ENCODE data around the gene TSPAN13.

TSPAN13 gene

GRCh38 chr7:16753102-16753931 lies at the start of gene TSPAN13:
Gene TSPAN13 (plus strand): TSS chr7:16753755. CDS start chr7:16753968, 213 bp downstream.
- peak; percentile 39 for DNase-seq

GRCh38 chr7:16708511-16708910 lies 45.0 kb upstream of the TSPAN13 start:
- DNase-seq: no peak

- peak; percentile 97 for DNase-seq
These were observed 44.6 kb upstream of the TSPAN13 start for GRCh38 chr7:16708980-16709379.

DNA sequence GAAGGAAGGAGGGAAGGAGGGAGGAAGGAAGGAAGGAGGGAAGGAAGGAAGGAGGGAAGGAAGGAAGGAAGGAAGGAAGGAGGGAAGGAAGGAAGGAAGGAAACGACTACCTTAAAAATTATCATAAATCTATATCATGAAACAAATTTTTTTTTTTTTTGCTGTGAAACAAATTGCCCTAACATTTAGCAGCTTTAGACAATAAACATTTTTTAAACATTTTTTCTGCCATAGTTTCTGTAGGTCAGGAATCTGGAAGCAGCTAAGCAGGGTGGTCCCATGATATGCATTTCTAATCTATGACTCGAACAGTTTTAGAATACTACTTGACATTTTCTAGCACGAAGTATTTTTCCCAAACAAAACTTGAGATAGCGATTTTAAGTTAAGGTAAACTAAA lies 42.9 kb upstream of the TSPAN13 start:
- DNase-seq: no peak

- DNase-seq: peak; percentile 76
These were observed 41.8 kb upstream of the TSPAN13 start for GRCh38 chr7:16711730-16712129.

GRCh38 chr7:16712916-16713315 lies 40.6 kb upstream of the TSPAN13 start:
- DNase-seq: peak; percentile 73

GRCh38 chr7:16715928-16716327 lies 37.6 kb upstream of the TSPAN13 start:
- DNase-seq: no peak

DNA sequence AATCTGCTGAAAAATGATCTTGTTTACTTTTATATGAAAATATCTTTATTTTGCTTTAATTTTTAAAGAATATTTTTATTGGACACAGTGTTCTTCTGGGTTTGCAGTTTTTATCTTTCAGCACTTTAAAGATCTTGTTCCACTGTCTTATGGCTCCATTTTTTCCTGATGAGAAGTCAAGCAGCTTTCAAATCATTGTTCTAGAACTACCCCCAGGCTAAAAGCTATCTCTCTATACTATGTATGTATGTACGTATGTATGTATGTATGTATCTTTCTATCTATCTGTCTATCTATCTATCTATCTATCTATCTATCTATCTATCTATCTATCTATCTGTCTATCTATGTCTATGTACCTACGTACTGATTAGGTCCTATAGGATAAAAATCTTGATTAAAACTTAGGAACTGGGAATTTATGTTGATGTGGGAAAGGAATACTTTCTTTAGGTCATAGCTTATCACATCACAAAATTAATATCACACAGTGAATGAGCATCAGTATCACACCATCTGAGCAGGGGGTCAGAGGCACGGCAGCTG lies 35.4 kb upstream of the TSPAN13 start:
- no peak for DNase-seq

DNA sequence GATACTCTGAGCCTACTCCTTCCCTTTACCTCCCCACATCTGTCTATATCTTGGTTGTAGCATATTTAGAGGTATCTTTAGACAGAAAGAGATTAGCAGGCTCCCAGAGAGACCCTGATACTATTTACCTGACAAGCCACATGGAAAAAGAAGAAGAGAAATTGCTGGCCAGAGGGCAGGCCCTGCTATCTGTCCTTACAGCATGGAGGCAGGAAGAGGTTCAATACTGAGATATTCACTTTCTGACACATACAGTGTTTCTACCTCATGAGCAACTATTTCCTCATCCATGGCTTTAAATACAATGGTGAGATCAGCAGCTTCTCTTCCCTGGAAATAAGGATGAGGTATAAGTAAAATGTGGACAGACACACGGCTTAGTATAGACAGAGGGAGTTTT lies 33.9 kb upstream of the TSPAN13 start:
- DNase-seq: peak; percentile 23

DNA sequence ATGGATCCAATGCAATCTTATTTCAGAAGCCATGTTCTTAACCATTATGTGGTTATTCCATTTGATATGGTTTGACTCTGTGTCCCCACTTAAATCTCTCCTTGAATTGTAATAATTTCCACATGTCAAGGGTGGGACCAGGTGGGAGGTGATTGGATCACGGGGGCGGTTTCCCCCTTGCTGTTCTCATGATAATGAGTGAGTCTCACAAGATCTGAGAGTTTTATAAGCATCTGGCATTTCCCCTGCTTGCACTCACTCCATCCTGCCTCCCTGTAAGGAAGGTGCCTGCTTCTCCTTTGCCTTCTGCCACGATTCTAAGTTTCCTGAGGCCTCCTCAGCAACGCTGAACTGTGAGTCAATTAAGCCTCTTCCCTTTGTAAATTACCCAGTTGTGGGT lies 32.0 kb upstream of the TSPAN13 start:
- no peak for DNase-seq

- no peak for DNase-seq
These were observed 29.2 kb upstream of the TSPAN13 start for GRCh38 chr7:16724344-16724743.

DNA sequence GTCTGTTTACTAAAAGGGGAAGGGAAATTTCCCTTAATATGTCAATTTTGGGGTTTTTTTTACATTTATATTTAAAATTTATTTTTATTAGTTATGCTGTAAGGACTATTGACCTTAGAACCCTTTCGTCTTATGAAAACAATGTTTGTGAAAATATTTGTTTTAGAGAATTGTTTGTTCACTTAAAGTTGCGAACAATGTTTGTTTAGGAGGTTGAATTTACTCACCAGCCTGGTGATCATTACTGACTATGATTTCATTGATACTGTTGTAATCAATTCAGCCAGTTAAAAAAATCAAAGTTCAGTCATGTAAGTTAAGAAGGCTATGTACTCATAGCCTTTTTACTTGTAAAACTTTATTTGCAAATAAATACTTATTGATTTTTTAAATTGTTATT lies 27.4 kb upstream of the TSPAN13 start:
- DNase-seq: no peak

DNA sequence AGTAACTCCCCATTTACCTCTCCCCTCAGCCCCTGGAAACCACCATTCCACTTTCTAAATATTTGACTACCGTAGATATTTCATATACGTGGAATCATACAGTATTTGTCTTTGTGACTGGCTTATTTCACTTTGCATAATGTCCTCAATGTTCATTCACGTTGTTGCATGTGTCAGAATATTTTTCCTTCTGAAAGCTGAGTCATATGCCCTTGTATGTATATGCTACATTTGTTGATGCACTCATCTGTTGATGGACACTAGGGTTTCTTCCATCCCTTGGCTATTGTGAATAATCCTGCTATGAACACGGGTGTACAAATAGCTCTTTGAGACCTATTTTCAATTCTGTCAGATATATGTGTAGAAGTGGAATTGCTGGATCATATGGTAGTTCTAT lies 25.8 kb upstream of the TSPAN13 start:
- DNase-seq: no peak

- DNase-seq: no peak
These were observed 24.7 kb upstream of the TSPAN13 start for GRCh38 chr7:16728811-16729210.

DNA sequence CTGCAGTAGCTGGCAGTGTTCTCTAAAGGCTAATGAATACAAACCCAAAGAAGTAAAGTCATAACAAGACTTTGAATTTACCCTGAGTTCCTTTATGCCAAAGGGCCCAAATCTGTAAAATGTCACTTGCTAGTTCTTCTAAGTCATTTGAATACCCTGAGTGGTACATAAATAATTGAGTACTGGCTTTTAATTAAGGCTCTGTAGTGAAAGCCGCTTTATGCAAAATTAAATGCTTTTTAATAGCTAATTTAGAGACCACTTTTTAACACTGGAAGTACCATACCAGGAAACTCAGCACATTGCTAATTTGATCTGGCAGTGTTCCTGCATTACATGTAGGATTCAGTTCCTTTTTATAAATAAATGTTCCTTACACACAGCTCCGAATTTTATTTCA lies 24.0 kb upstream of the TSPAN13 start:
- no peak for DNase-seq

GRCh38 chr7:16730937-16731336 lies 22.6 kb upstream of the TSPAN13 start:
- DNase-seq: no peak

GRCh38 chr7:16732828-16733227 lies 20.7 kb upstream of the TSPAN13 start:
- DNase-seq: no peak

DNA sequence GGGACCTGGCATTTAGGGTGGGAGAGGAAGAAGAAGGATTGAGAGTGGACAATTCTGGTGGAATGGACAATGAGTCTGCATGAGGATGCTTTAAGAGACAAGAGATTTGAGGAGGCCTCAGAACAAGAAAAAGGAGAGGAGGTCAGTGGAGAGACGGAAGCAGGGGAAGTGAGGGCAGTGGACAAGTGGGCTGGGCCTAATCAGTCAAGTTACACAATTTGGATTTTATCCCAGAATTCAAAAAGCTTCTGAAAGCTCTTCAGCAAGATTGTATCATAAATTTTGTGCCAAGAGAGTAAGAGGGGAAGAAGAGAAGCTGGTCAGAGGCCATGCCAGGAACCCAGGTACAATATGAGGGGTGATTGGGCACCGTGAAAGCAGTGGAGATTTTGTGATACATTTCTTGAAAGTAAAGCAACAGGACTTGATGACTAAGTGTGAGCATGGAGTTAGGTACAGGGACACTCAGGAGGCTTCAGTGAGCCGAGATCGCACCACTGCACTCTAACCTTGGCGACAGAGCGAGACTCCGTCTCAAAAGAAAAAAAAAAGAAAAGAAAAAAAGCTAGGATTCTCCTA lies 19.3 kb upstream of the TSPAN13 start:
- DNase-seq: no peak

GRCh38 chr7:16735020-16735419 lies 18.5 kb upstream of the TSPAN13 start:
- DNase-seq: no peak

DNA sequence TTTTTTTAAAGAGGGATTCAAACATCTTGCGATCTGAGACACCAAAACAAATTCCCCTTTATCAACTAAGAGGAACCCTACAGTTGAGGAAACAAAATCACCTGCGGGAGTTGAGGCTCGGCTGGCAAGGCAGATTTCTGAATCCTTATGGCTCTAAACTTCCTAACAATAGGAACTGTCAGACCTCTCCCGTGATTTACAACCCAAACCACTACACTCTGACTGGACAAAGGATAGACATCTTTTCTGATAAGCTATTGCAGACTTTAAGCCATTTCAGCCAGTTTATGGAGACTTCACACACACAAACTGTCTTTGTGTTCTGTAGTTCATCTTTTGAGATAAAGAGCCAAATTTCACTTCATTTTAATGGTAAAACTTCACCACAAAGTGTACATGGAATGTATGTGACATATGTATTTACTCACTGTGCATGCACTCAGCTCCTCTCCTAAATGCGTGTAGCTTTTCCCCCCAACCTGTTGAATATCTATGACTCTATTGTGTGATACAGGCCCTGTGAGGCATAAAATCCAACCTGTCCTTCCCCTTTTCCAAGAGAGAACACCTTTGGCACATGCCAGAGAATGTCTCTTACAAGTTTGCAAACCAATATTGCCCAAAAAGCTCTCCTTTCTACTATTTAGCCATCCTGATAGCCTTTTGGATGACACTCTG lies 15.4 kb upstream of the TSPAN13 start:
- DNase-seq: no peak

GRCh38 chr7:16739863-16740622 lies 13.5 kb upstream of the TSPAN13 start:
- DNase-seq: peak; percentile 98

DNA sequence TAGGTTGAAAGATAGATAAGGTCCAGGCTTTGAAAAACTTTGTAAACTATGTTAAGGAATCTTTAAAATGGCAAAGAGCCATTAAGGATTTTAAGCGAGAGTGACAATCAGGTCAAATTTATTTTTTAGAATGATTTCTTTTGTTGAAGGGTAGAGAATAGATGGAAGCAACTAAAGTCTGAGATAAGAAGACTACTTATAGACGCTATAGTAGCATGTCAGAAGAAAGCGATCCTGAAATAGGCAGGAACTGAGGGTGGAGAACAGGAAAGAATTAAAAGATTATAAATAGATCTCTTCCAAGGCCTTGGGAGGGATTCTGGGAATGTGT lies 13.0 kb upstream of the TSPAN13 start:
- DNase-seq: no peak

GRCh38 chr7:16740996-16741395 lies 12.6 kb upstream of the TSPAN13 start:
- DNase-seq: no peak

All from HCEC 1CT (cell line).